ENCODE measurements around the gene RIMKLB.
"Not testable (repeated sequence)": the region's sequence is repeated elsewhere in the genome, so short reads cannot be mapped to it uniquely, and the experiment has no call there.

DNA sequence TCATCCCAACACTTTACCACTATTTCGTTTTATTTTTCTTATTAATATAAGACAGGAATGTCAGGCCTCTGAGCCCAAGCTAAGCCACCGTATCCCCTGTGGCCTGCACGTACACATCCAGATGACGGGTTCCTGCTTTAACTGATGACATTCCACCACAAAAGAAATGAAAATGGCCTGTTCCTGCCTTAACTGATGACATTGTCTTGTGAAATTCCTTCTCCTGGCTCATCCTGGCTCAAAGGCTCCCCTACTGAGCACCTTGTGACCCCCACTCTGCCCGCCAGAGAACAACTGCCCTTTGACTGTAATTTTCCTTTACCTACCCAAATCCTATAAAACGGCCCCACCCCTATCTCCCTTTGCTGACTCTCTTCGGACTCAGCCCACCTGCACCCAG, 112.3 kb downstream of the RIMKLB start:
- TF ChIP-seq, protein P1, sequence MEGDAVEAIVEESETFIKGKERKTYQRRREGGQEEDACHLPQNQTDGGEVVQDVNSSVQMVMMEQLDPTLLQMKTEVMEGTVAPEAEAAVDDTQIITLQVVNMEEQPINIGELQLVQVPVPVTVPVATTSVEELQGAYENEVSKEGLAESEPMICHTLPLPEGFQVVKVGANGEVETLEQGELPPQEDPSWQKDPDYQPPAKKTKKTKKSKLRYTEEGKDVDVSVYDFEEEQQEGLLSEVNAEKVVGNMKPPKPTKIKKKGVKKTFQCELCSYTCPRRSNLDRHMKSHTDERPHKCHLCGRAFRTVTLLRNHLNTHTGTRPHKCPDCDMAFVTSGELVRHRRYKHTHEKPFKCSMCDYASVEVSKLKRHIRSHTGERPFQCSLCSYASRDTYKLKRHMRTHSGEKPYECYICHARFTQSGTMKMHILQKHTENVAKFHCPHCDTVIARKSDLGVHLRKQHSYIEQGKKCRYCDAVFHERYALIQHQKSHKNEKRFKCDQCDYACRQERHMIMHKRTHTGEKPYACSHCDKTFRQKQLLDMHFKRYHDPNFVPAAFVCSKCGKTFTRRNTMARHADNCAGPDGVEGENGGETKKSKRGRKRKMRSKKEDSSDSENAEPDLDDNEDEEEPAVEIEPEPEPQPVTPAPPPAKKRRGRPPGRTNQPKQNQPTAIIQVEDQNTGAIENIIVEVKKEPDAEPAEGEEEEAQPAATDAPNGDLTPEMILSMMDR (IDR thresholded peaks at IDR 0.05): not testable (repeated sequence)
- TF ChIP-seq POLR2A (IDR thresholded peaks at IDR 0.05; ENCODE audit: low read length): not testable (repeated sequence)

Measured in A549 (cell line).